Mucosa of descending colon (tissue), 3 donors: ENCODE data around the gene PAPSS1. TPM values are rescaled to one million over a fixed set of nuclear protein-coding genes. Genes with fewer than 3 reads are reported as not detected.
"Not testable (repeated sequence)": the region's sequence is repeated elsewhere in the genome, so short reads cannot be mapped to it uniquely, and the experiment has no call there.

Source experiments
- ATAC-seq: fragments of 200-7000 bp; cut with Tn5 transposase; one replicate; pipeline ENCODE4 v1.9.1; 2020; ENCODE audit warnings: mild to moderate bottlenecking, moderate library complexity
- DNase-seq, 3 donors: peaks; one replicate each; pipeline ENCODE4 v3.0.0-alpha.2; 2020
- H3K36me3 ChIP-seq: fragments of 200-600 bp; one replicate; pipeline ENCODE4 v1.8.0; 2021; ENCODE audit warnings: low read depth, mild to moderate bottlenecking
- H3K4me1 ChIP-seq: fragments of 200-600 bp; one replicate; pipeline ENCODE4 v1.8.0; 2021; ENCODE audit warnings: low read depth, mild to moderate bottlenecking
- H3K4me3 ChIP-seq: fragments of 200-600 bp; one replicate; pipeline ENCODE4 v1.8.0; 2021; ENCODE audit warnings: mild to moderate bottlenecking
- H3K9me3 ChIP-seq: fragments of 200-600 bp; one replicate; pipeline ENCODE4 v1.8.0; 2021; ENCODE audit warnings: mild to moderate bottlenecking
- CTCF ChIP-seq: fragments of 200-600 bp; IDR thresholded peaks from one replicate; pipeline ENCODE4 v1.8.0; 2022; ENCODE audit warnings: antibody characterized with exemption, mild to moderate bottlenecking
- intact Hi-C, 2 donors: fragments of 100-400 bp; cut with DNase I in 1 of 2; cut with micrococcal nuclease in 1 of 2; formaldehyde crosslinking; loops; one replicate each; pipeline versions ENCODE4 v1.11.0 to v1.11.1; 2022; cut with DNase I, micrococcal nuclease
- total RNA-seq, 3 donors: library from RNA; stranded (reverse); fragmentation: NEBNext Ultra II Directional in 2 of 3; extraction: Animal tissue kit (Norgen Biotek cat#: 25700) in 2 of 3; gene quantifications; one replicate each; pipeline versions ENCODE4 v1.2.1 to v1.2.4, GENCODE V29; 2021 to 2023
- donor health status: DM: no; HTN: no; CAD: no; lungs with moderate emphysema.
- donor health status: DM: no; HTN: no; CAD: no.
- donor health status: DM: no; HTN: yes; CAD: no.

Gene PAPSS1
- total RNA-seq, 3 donors from 2014 or later: 20.3 to 26.8 (median 20.7) TPM

GRCh38 chr4:107725281-107725859, 5.3 kb upstream of the PAPSS1 start:
- H3K4me3 ChIP-seq: no peak overlapping the region
- no peaks in the 10 kb centered on the region for H3K4me1 ChIP-seq
- intact Hi-C loops: no loop called here
- H3K9me3 ChIP-seq: no peaks in the 10 kb centered on the region
- ATAC-seq: peak; percentile 42
- TF ChIP-seq CTCF: no peak
- DNase-seq: peak in 1 of 3 donors; percentile 14
- no peaks in the 10 kb centered on the region for H3K36me3 ChIP-seq

- H3K9me3 ChIP-seq, H3K4me1 ChIP-seq, ATAC-seq, H3K4me3 ChIP-seq, intact Hi-C loops, DNase-seq, H3K36me3 ChIP-seq: not testable (repeated sequence)
Observed at GRCh38 chr4:107723331-107723730, 3.3 kb upstream of the PAPSS1 start.

GRCh38 chr4:107721436-107722100, 1.5 kb upstream of the PAPSS1 start:
- ATAC-seq (no peak), DNase-seq (peak; percentile 29 to 71 (median 57))
- intact Hi-C loops: no loop called here
- no peaks in the 10 kb centered on the region for H3K36me3 ChIP-seq
- H3K4me1 ChIP-seq: peaks cover 7% of the 10 kb centered on the region
- no peak for TF ChIP-seq CTCF
- no peak overlapping the region for H3K4me3 ChIP-seq
- H3K9me3 ChIP-seq: no peaks in the 10 kb centered on the region

GRCh38 chr4:107719207-107719921, 670 bp downstream of the PAPSS1 start:
- Histone ChIP-seq H3K9me3 (no peaks in the 10 kb centered on the region), H3K4me3 (peak overlapping the region; percentile 86), H3K4me1 (peaks cover 7% of the 10 kb centered on the region), H3K36me3 (no peaks in the 10 kb centered on the region)
- intact Hi-C loops: no loop called here
- ATAC-seq (peak; percentile 15), DNase-seq (no peak)
- no peak for TF ChIP-seq CTCF

GRCh38 chr4:107718351-107718965, 1.6 kb downstream of the PAPSS1 start:
- no peak for TF ChIP-seq CTCF
- H3K4me1 ChIP-seq: peaks cover 7% of the 10 kb centered on the region

GRCh38 chr4:107714256-107714655, 5.8 kb downstream of the PAPSS1 start:
- intact Hi-C loops: no loop called here
- Histone ChIP-seq H3K4me3 (no peak overlapping the region), H3K36me3 (no peaks in the 10 kb centered on the region), H3K4me1 (peaks cover 6% of the 10 kb centered on the region), H3K9me3 (no peaks in the 10 kb centered on the region)
- no peak for ATAC-seq
- DNase-seq: no peak
- TF ChIP-seq CTCF: no peak

More at GRCh38 chr4:107718351-107718965, 1.6 kb downstream of the PAPSS1 start:
- DNase-seq (no peak), ATAC-seq (no peak)
- Histone ChIP-seq H3K36me3 (no peaks in the 10 kb centered on the region), H3K9me3 (no peaks in the 10 kb centered on the region), H3K4me3 (no peak overlapping the region)
- intact Hi-C loops: no loop called here
